H1 (cell line): ENCODE measurements around the gene BRAT1. TPM values are rescaled to one million over a fixed set of nuclear protein-coding genes. Genes with fewer than 3 reads are reported as not detected.

Source experiments
- CTCF ChIA-PET: fragments of 300-600 bp; sonication (Branson Sonifier 250); formaldehyde crosslinking; loops from one replicate; lab custom pipeline; 2021; ENCODE audit not compliant: partially characterized antibody; lab: Charles Lee
- POLR2A ChIA-PET: fragments of 300-600 bp; sonication (Branson Sonifier 250); formaldehyde crosslinking; loops from one replicate; lab custom pipeline; 2021; ENCODE audit warnings: inconsistent platforms; ENCODE audit not compliant: partially characterized antibody; lab: Charles Lee
- DNase-seq, 2 experiments: peaks; one replicate each; pipeline versions ENCODE4 v3.0.0 to v3.0.0-alpha.2; 2010 to 2022; ENCODE audit warnings: low spot score in 2 of 2, low read depth in 1 of 2, mixed read lengths in 1 of 2
- FAIRE-seq: peaks from 2 replicates; lab custom pipeline; 2011; peaks lifted over from hg19 to GRCh38; lab: Jason Lieb, UNC
- H2AFZ ChIP-seq: 2 replicates; pipeline ENCODE4 v1.8.1; 2012; ENCODE audit warnings: low read length, inconsistent platforms
- H2AK5ac ChIP-seq: 2 replicates; pipeline ENCODE4 v1.6.1; 2013; ENCODE audit warnings: low read depth, low read length
- H2BK120ac ChIP-seq: replicated peaks from 2 replicates; pipeline ENCODE3; 2013; ENCODE audit warnings: low read depth, low read length, inconsistent platforms
- H2BK12ac ChIP-seq: 2 replicates; pipeline ENCODE4 v1.6.1; 2013; ENCODE audit warnings: low read depth, low read length
- H2BK15ac ChIP-seq: 2 replicates; pipeline ENCODE4 v1.6.1; 2013; ENCODE audit warnings: low read length
- H2BK20ac ChIP-seq: 2 replicates; pipeline ENCODE4 v1.6.1; 2013; ENCODE audit warnings: low read length
- H2BK5ac ChIP-seq: 2 replicates; pipeline ENCODE4 v1.6.1; 2013; ENCODE audit warnings: low read depth, low read length
- H3K14ac ChIP-seq: 2 replicates; pipeline ENCODE4 v1.6.1; 2013; ENCODE audit warnings: inconsistent platforms; ENCODE audit not compliant: insufficient read length
- H3K18ac ChIP-seq: 2 replicates; pipeline ENCODE4 v1.6.1; 2013; ENCODE audit warnings: low read length; ENCODE audit errors: extremely low read depth
- H3K23ac ChIP-seq: 2 replicates; pipeline ENCODE4 v1.6.1; 2013; ENCODE audit warnings: inconsistent platforms; ENCODE audit not compliant: insufficient read length
- H3K23me2 ChIP-seq: 2 replicates; pipeline ENCODE4 v1.6.1; 2013; ENCODE audit warnings: low read depth, low read length
- H3K27ac ChIP-seq: 2 replicates; pipeline ENCODE4 v1.6.1; 2011; ENCODE audit warnings: low read depth, low read length, inconsistent platforms
- H3K27me3 ChIP-seq, 4 experiments: replicated peaks in 1 of 4; 1 replicate in 1 of 4; 2 replicates in 3 of 4; pipeline versions ENCODE4 v1.6.1 to v1.8.1; 2011 to 2013; ENCODE audit warnings: low read length in 3 of 4, mild to moderate bottlenecking in 3 of 4, inconsistent platforms in 2 of 4, mixed read lengths in 2 of 4, moderate library complexity in 1 of 4; ENCODE audit not compliant: control insufficient read depth in 3 of 4, insufficient read depth in 3 of 4; ENCODE audit errors: extremely low read depth in 1 of 4
- H3K36me3 ChIP-seq, 4 experiments: 2 replicates each; pipeline versions ENCODE4 v1.6.1 to v1.8.1; 2011 to 2013; ENCODE audit warnings: mild to moderate bottlenecking in 4 of 4, low read length in 3 of 4, moderate library complexity in 2 of 4, control low read depth in 1 of 4, inconsistent platforms in 1 of 4; ENCODE audit not compliant: insufficient read depth in 4 of 4, control insufficient read depth in 2 of 4
- H3K4ac ChIP-seq: replicated peaks from 2 replicates; pipeline ENCODE3; 2013; ENCODE audit warnings: low read length, low read depth, mixed read lengths, inconsistent platforms; ENCODE audit not compliant: insufficient read length
- H3K4me1 ChIP-seq, 4 experiments: replicated peaks in 1 of 4; 1 replicate in 1 of 4; 2 replicates in 3 of 4; pipeline versions ENCODE4 v1.6.1 to v1.8.1; 2011 to 2013; ENCODE audit warnings: low read length in 3 of 4, inconsistent platforms in 2 of 4, mixed read lengths in 1 of 4; ENCODE audit not compliant: insufficient read depth in 4 of 4, control insufficient read depth in 3 of 4
- H3K4me2 ChIP-seq, 2 experiments: 2 replicates each; pipeline versions ENCODE4 v1.6.1 to v1.8.1; 2011 to 2013; ENCODE audit warnings: low read depth in 2 of 2, low read length in 2 of 2, control low read depth in 1 of 2, inconsistent platforms in 1 of 2, mild to moderate bottlenecking in 1 of 2; ENCODE audit not compliant: insufficient read depth in 1 of 2
- H3K4me3 ChIP-seq, 4 experiments: fragments of 200-600, 300-600 bp in 1 of 4; sonication (generic), shearing (Covaris generic), sonication (Bioruptor Twin) in 1 of 4; 2 replicates each; pipeline versions ENCODE4 v1.5.1 to v1.8.1; 2011 to 2016; ENCODE audit warnings: low read length in 4 of 4, low read depth in 3 of 4, control low read depth in 2 of 4, inconsistent platforms in 2 of 4, mild to moderate bottlenecking in 2 of 4, mixed read lengths in 1 of 4, moderate library complexity in 1 of 4; ENCODE audit not compliant: insufficient read depth in 2 of 4; ENCODE audit errors: extremely low read depth in 1 of 4
- H3K56ac ChIP-seq: replicated peaks from 2 replicates; pipeline ENCODE3; 2013; ENCODE audit warnings: low read depth, mild to moderate bottlenecking, mixed read lengths, low read length, inconsistent platforms; ENCODE audit not compliant: insufficient read length
- H3K79me1 ChIP-seq: 2 replicates; pipeline ENCODE4 v1.6.1; 2013; ENCODE audit warnings: low read depth, low read length, control low read depth
- H3K79me2 ChIP-seq, 2 experiments: 2 replicates each; pipeline versions ENCODE4 v1.6.1 to v1.8.1; 2012 to 2013; ENCODE audit warnings: low read length in 2 of 2, mild to moderate bottlenecking in 2 of 2, inconsistent platforms in 1 of 2; ENCODE audit not compliant: insufficient read depth in 2 of 2, control insufficient read depth in 1 of 2
- H3K9ac ChIP-seq, 4 experiments: replicated peaks in 1 of 4; 1 replicate in 1 of 4; 2 replicates in 3 of 4; pipeline versions ENCODE4 v1.6.1 to v1.8.1; 2011 to 2013; ENCODE audit warnings: low read depth in 3 of 4, low read length in 3 of 4, control low read depth in 2 of 4, mild to moderate bottlenecking in 2 of 4, moderate library complexity in 2 of 4, inconsistent platforms in 1 of 4; ENCODE audit errors: extremely low read depth in 1 of 4
- H3K9me3 ChIP-seq, 2 experiments: 2 replicates each; pipeline versions ENCODE4 v1.6.1 to v1.8.1; 2012 to 2013; ENCODE audit warnings: mild to moderate bottlenecking in 2 of 2, moderate library complexity in 2 of 2, control low read depth in 1 of 2, inconsistent platforms in 1 of 2, low read depth in 1 of 2, low read length in 1 of 2, mixed read lengths in 1 of 2; ENCODE audit not compliant: insufficient read depth in 2 of 2
- H4K20me1 ChIP-seq, 2 experiments: replicated peaks in 1 of 2; 2 replicates each; pipeline versions ENCODE3 to v1.8.1; 2011 to 2013; ENCODE audit warnings: inconsistent platforms in 2 of 2, low read length in 2 of 2, mild to moderate bottlenecking in 1 of 2; ENCODE audit not compliant: insufficient read depth in 2 of 2, control insufficient read depth in 1 of 2
- H4K5ac ChIP-seq: 2 replicates; pipeline ENCODE4 v1.6.1; 2013; ENCODE audit warnings: low read length, low read depth, mixed read lengths, inconsistent platforms; ENCODE audit not compliant: insufficient read length
- H4K8ac ChIP-seq: 2 replicates; pipeline ENCODE4 v1.8.0; 2013; ENCODE audit warnings: mild to moderate bottlenecking, moderate library complexity, low read length, inconsistent platforms; ENCODE audit not compliant: insufficient read depth; ENCODE audit errors: extremely low read depth
- H4K91ac ChIP-seq: replicated peaks from 2 replicates; pipeline ENCODE3; 2013; ENCODE audit warnings: low read length, mixed read lengths, inconsistent platforms; ENCODE audit not compliant: insufficient read length
- POLR2AphosphoS5 ChIP-seq: IDR thresholded peaks from 2 replicates; pipeline ENCODE4 v1.6.1; 2011; ENCODE audit warnings: low read depth, low read length
- TAF1 ChIP-seq: IDR thresholded peaks from 2 replicates; pipeline ENCODE4 v1.6.1; 2011; ENCODE audit warnings: mild to moderate bottlenecking, low read depth, low read length
- WGBS, 2 experiments: shearing (Covaris generic) in 1 of 2; methylation state at CpG; one replicate each; pipeline versions ENCODE4 v1.1.6 to v1.1.7; 2013 to 2015; ENCODE audit warnings: low lambda C conversion rate in 2 of 2, mixed read lengths in 2 of 2, inconsistent platforms in 1 of 2, low coverage in 1 of 2, missing lambda C conversion rate in 1 of 2; ENCODE audit not compliant: insufficient replicate concordance in 2 of 2, insufficient coverage in 1 of 2, insufficient read length in 1 of 2; ENCODE audit errors: extremely low coverage in 1 of 2, missing lambda C conversion rate in 1 of 2; 5-methylcytosine and 5-hydroxymethylcytosine counted together
- polyA plus RNA-seq, 7 experiments: library from polyadenylated mRNA; depleted of rRNA in 3 of 7; stranded (reverse) in 5 of 7; unstranded in 2 of 7; fragments of >200 nt in 5 of 7; fragments of 200-250 nt in 2 of 7; gene quantifications; 1 replicate in 5 of 7; 2 replicates in 1 of 7; 4 replicates in 1 of 7; pipeline versions ENCODE4 v1.2.1 to v1.2.3, GENCODE V29; 2011 to 2013; ENCODE audit warnings: missing spikeins in 2 of 7, mixed read lengths in 2 of 7
- total RNA-seq: library from RNA; stranded (reverse); fragmentation: NEBNext Ultra II Directional; extraction: Animal tissue kit (Norgen Biotek cat#: 25700); gene quantifications from 2 replicates; pipeline ENCODE4 v1.2.1, GENCODE V29; 2021

BRAT1 gene
- total and polyA plus RNA-seq, 2 of the 8 experiments (the other 6 are each of a cell fraction or from before 2014, with no cell fraction given): 36.8 to 42.3 TPM

DNA sequence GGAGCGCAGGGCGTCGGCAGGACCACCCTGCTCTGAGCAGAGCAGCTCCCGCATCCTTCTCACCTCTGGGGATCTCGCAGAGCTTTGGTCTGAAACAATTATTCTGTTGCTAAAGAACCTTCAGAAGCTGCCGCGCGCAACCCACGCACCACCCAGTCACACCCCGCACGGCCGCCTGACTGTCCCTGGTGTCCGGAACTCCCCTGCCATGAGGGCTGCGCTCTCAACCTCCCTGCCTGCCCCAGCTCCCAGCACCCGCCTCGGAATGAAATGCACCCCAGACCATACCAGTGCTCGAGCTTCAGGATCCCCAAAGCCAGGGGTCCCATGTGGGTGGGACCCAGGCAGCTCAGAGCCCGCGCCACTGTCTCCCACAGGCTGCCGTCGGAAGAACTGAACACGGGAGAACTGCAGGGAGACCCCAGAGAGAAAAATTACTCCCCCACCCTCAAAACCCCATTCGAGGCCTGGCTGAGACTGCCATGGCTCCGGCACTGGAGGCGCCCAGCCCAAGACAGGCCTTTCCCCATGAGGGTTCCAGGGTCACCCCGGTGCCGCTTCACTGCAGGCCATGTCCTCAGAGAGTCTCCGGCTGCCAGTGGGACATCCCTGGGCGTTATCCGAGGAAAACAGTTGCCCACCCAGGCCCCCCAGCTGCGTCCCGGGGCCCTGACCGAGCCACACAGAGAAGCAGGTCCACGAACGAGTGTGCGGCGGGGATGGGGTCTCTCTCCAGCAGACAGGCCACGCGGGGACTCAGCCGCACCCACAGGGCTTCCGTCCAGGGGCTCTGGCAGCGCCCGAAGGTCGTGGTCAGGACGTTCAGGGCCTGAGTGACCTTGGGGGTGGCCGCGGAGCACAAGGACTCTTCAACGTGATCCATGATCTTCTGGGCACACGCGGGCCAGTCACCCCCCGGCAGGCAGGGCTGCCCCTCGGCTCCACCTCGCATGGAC lies 12.1 kb downstream of the BRAT1 start:
- no peak overlapping the region for H3K56ac ChIP-seq
- CTCF ChIA-PET: interaction anchor here (0.6 to 2.0 kb wide), 5 partner anchors 11 to 74 kb away, joined by 3 to 9 read pairs (median 4); no protein-coding TSS in a partner anchor
- peaks cover 0 to 13% of the 10 kb centered on the region in 2 experiments for H4K20me1 ChIP-seq
- H4K5ac ChIP-seq: no peak overlapping the region
- H3K4me2 ChIP-seq: no peak overlapping the region
- no peak for DNase-seq
- H3K27ac ChIP-seq: no peak overlapping the region
- WGBS, 2 experiments: 91% methylated on average over 37 of the region's 53 CpGs; no CpG with 5 or more reads in 1 of the 2 experiments
- no peaks in the 10 kb centered on the region for H3K27me3 ChIP-seq
- H3K79me1 ChIP-seq: peaks cover 3% of the 10 kb centered on the region; the same call in 1 of the 2 replicates
- H4K8ac ChIP-seq: no peak overlapping the region
- no peak overlapping the region for H3K23ac ChIP-seq
- no peak overlapping the region for H2BK120ac ChIP-seq
- no peak overlapping the region for H3K4ac ChIP-seq
- H3K79me2 ChIP-seq: no peaks in the 10 kb centered on the region
- FAIRE-seq: no peak
- no peak overlapping the region for H3K18ac ChIP-seq
- POLR2A ChIA-PET: interaction anchor here (0.7 to 7.0 kb wide), 8 partner anchors 13 to 91 kb away, joined by 3 to 68 read pairs (median 3); partner anchors contain the start of genes BRAT1 and GRIFIN
- no peak overlapping the region for H2BK12ac ChIP-seq
- no peak overlapping the region for H2BK5ac ChIP-seq
- H3K23me2 ChIP-seq: no peaks in the 10 kb centered on the region
- no peaks in the 10 kb centered on the region for H3K9me3 ChIP-seq
- H3K4me3 ChIP-seq: no peak overlapping the region
- H4K91ac ChIP-seq: no peak overlapping the region
- H2BK15ac ChIP-seq: no peak overlapping the region
- H2AFZ ChIP-seq: no peak overlapping the region
- no peak overlapping the region for H3K9ac ChIP-seq
- no peak for TF ChIP-seq POLR2AphosphoS5
- TF ChIP-seq TAF1: no peak
- no peak overlapping the region for H3K14ac ChIP-seq
- H2BK20ac ChIP-seq: no peak overlapping the region
- peaks cover 18 to 61% (median 42%) of the 10 kb centered on the region in 4 experiments for H3K36me3 ChIP-seq
- H2AK5ac ChIP-seq: no peak overlapping the region
- no peaks in the 10 kb centered on the region for H3K4me1 ChIP-seq
